Prostate gland (tissue), 2 donors: Measurements from ENCODE around the gene SND1.

ENCODE experiments used
- CTCF ChIP-seq, 4 experiments: fragments of 200-600 bp in 2 of 4; fragments of 450-650 bp in 2 of 4; sonication (generic) in 2 of 4; IDR thresholded peaks; 1 replicate in 3 of 4; 2 replicates in 1 of 4; pipeline ENCODE4 v1.5.1; 2016 to 2019; ENCODE audit warnings: antibody characterized with exemption in 4 of 4, mild to moderate bottlenecking in 2 of 4, moderate library complexity in 2 of 4
- POLR2A ChIP-seq: fragments of 450-650 bp; IDR thresholded peaks from one replicate; pipeline ENCODE4 v1.6.1; 2016; ENCODE audit warnings: antibody characterized with exemption, mild to moderate bottlenecking

DNA sequence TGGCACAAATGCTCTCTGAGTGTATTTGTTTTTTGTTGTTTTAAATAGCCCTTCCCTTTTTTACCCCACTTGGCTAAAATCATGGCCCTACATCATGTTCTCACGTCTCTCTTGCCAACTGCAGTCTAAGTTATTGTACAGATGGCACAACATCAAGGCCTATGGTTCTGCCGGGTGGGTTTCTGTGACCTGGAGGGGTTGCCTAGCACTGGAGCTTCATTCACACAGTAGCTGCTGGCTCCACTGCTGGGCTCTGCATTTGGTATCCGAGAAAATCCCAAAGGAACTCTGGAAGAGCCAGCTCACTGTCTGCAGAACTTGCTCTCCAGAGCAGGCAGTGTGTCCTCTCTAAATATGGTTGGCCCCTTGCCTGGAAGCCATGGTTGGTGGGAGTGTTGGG is 258.7 kb downstream of the SND1 start:
- TF ChIP-seq CTCF (IDR thresholded peaks at IDR 0.05) (no peak), POLR2A (no peak)
